Ishikawa (cell line): ENCODE data around the gene PRDM12.

Source experiments
- CEBPB ChIP-seq: IDR thresholded peaks from 2 replicates; pipeline ENCODE4 v1.6.1; 2012
- CREB1 ChIP-seq: IDR thresholded peaks from 2 replicates; pipeline ENCODE4 v1.6.1; 2012; ENCODE audit warnings: low read depth
- EGR1 ChIP-seq: IDR thresholded peaks from 2 replicates; pipeline ENCODE4 v1.6.1; 2012
- EP300 ChIP-seq: IDR thresholded peaks from 2 replicates; pipeline ENCODE4 v1.6.1; 2012; ENCODE audit warnings: borderline replicate concordance
- FOXM1 ChIP-seq: IDR thresholded peaks from 2 replicates; pipeline ENCODE4 v1.6.1; 2012; ENCODE audit warnings: low read depth, borderline replicate concordance
- NFIC ChIP-seq: IDR thresholded peaks from 2 replicates; pipeline ENCODE4 v1.6.1; 2012
- RAD21 ChIP-seq: IDR thresholded peaks from 2 replicates; pipeline ENCODE4 v1.6.1; 2012; ENCODE audit warnings: low read depth
- TAF1 ChIP-seq: IDR thresholded peaks from 2 replicates; pipeline ENCODE4 v1.6.1; 2012; ENCODE audit warnings: low read depth, mild to moderate bottlenecking
- TCF12 ChIP-seq: IDR thresholded peaks from 2 replicates; pipeline ENCODE4 v1.6.1; 2012; ENCODE audit warnings: low read depth
- TEAD4 ChIP-seq: IDR thresholded peaks from 2 replicates; pipeline ENCODE4 v1.6.1; 2012
- YY1 ChIP-seq: IDR thresholded peaks from 2 replicates; pipeline ENCODE4 v1.6.1; 2012; ENCODE audit warnings: low read depth
- ZBTB7A ChIP-seq: IDR thresholded peaks from 2 replicates; pipeline ENCODE4 v1.6.1; 2012; ENCODE audit warnings: low read depth
- TF ChIP-seq, protein P1 (sequence below): IDR thresholded peaks from 2 replicates; pipeline ENCODE4 v1.6.1; 2012
- TF ChIP-seq, protein P2 (sequence below): IDR thresholded peaks from 2 replicates; pipeline ENCODE4 v1.6.1; 2012
- TF ChIP-seq, protein P3 (sequence below): IDR thresholded peaks from 2 replicates; pipeline ENCODE4 v1.6.1; 2012; ENCODE audit warnings: low read depth, mild to moderate bottlenecking

Gene PRDM12

DNA sequence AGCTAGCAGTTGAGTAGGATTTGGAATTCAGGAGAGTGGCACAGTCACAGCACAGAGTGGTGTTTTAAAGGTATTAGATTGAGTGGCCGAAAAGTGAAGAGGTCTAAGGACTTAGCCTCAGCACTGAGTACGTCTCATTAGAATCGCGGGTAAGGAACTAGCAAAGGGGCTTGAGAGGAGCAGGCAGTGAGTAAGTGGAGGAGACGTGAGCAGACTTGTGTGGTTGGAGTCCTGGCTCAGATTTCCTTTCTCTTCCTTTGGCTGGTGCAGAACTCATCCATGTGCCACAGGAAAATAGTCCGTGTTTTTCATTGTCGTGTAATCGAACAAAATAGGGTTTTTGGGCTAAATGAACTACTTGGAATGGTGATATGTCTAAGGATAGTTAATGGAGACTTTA lies 32.6 kb downstream of the PRDM12 start:
- no peak for TF ChIP-seq TEAD4
- no peak for TF ChIP-seq EGR1
- TF ChIP-seq EP300, result no peak
- TF ChIP-seq TCF12, result no peak
- TF ChIP-seq, protein P1, sequence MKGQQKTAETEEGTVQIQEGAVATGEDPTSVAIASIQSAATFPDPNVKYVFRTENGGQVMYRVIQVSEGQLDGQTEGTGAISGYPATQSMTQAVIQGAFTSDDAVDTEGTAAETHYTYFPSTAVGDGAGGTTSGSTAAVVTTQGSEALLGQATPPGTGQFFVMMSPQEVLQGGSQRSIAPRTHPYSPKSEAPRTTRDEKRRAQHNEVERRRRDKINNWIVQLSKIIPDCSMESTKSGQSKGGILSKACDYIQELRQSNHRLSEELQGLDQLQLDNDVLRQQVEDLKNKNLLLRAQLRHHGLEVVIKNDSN, result no peak

DNA sequence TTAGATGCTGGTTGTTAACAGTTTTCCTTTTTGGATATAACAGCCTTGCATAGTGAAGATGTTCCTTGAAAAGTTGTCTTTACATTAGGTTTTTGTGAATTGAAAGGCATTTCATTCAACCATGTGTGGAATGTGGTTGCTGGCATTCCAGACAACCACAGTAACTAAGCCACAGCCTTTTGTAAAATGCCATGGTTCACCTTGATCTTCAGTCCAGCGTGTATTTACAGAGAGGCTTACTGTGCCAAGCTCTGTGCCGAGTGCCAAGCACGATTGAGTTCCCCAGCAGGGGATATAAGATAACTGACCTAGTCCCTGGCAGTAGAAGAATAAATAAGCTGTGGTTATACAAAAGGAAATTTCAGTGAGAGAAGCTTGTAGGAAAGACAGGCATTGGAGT lies 34.1 kb downstream of the PRDM12 start:
- no peak for TF ChIP-seq EP300
- TF ChIP-seq ZBTB7A, result no peak
- TF ChIP-seq FOXM1, result no peak
- TF ChIP-seq TAF1, result no peak
- TF ChIP-seq TEAD4, result peak; percentile 69

DNA sequence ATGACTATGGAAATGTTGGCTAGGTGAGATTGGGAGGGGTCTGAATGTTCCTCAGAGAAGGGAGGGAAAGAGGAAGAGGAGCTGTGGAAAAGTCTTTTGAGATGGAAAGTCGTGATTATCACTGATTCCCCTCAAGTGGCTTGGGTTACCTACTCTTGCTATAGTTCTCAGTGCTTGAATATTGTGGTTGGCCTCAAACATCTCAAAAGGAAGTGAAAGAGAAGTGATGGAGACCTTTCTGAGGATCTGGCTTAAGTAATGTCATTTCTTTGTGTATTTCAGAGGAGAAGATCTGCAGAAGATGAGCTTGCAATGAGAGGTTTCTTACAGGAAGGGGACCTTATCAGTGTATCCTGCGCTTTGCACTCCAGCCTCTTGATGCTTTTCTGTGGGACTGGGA lies 34.7 kb downstream of the PRDM12 start:
- TF ChIP-seq FOXM1, result no peak
- no peak for TF ChIP-seq RAD21
- TF ChIP-seq TCF12, result no peak
- TF ChIP-seq TAF1, result no peak
- TF ChIP-seq CEBPB, result no peak
- TF ChIP-seq, protein P2, sequence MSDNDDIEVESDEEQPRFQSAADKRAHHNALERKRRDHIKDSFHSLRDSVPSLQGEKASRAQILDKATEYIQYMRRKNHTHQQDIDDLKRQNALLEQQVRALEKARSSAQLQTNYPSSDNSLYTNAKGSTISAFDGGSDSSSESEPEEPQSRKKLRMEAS, result no peak
- TF ChIP-seq, protein P3, sequence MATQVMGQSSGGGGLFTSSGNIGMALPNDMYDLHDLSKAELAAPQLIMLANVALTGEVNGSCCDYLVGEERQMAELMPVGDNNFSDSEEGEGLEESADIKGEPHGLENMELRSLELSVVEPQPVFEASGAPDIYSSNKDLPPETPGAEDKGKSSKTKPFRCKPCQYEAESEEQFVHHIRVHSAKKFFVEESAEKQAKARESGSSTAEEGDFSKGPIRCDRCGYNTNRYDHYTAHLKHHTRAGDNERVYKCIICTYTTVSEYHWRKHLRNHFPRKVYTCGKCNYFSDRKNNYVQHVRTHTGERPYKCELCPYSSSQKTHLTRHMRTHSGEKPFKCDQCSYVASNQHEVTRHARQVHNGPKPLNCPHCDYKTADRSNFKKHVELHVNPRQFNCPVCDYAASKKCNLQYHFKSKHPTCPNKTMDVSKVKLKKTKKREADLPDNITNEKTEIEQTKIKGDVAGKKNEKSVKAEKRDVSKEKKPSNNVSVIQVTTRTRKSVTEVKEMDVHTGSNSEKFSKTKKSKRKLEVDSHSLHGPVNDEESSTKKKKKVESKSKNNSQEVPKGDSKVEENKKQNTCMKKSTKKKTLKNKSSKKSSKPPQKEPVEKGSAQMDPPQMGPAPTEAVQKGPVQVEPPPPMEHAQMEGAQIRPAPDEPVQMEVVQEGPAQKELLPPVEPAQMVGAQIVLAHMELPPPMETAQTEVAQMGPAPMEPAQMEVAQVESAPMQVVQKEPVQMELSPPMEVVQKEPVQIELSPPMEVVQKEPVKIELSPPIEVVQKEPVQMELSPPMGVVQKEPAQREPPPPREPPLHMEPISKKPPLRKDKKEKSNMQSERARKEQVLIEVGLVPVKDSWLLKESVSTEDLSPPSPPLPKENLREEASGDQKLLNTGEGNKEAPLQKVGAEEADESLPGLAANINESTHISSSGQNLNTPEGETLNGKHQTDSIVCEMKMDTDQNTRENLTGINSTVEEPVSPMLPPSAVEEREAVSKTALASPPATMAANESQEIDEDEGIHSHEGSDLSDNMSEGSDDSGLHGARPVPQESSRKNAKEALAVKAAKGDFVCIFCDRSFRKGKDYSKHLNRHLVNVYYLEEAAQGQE, result no peak
- TF ChIP-seq EGR1, result no peak
- TF ChIP-seq, protein P1, result no peak
- no peak for TF ChIP-seq ZBTB7A
- TF ChIP-seq EP300, result no peak
- no peak for TF ChIP-seq YY1
- no peak for TF ChIP-seq TEAD4

DNA sequence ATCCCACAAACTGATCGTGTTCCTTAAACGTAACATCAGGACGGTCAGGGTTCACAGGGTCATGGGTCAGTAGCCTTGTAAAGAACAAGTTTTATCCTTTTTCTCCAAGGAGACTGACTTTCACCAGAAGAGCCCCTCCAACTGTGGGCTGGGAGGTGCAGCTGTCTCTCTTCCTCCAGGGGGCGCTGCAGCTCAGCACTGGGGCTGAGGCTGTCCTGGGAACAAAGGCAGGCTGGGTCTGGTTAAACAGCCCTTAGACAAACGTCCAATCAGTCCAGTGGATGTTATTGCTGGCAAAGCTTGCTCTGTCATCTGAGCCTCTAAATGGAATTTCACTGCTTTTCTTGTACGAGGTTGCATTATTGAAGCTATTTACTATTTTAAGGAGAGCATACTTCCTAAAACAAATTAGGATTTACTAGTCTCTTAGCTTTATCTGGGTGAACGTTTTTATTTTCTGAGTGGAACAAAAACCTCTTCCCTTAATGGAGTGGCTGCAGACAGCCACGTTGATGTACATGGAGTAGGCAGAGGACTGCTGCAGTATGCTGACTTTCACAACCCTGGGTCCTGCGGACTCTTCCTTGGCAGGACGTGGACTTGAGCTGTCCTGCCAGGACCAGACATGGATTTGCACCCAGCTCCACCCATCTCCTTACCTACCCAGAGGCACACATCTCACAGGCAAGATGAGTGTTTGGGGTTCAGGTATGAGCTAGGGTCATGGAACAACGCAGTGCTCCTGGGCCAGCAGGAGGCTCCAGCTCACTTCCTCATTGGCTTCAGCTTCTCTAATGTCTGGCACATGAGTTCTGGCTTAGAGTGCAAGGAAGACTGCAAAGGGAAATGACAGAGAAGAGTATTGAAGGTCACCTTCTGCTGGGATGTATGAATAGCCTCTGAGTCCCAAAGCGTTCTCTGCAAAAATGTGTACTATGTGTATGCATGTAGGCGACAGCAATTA lies 36.9 kb downstream of the PRDM12 start:
- TF ChIP-seq TAF1 (no peak), RAD21 (peak; percentile 68), YY1 (no peak), FOXM1 (no peak), NFIC (no peak), EP300 (no peak), TCF12 (no peak), CEBPB (no peak), ZBTB7A (no peak), EGR1 (no peak), CREB1 (no peak)
- TF ChIP-seq, protein P1, result no peak
- TF ChIP-seq, protein P2, result peak; percentile 13; the same call in 1 of the 2 replicates
- TF ChIP-seq, protein P3, result no peak

DNA sequence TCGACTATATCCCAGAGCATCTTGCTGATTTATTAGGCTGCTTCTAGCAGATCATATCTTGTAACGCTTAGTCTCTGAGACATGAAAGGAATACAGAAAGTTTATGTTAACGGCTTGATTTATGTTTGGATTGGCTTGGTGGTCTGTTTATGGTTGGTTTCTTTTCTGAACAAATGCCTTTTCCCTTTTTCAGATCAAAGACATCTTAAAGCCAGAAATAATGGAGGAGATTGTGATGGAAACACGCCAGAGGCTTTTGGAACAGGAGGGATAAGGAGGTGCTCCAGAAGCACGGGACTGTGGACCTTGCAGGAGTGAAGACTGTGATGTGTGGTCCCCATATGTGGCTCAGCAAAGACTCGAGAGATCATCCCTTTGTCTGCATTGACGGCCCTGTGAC lies 39.1 kb downstream of the PRDM12 start:
- TF ChIP-seq, protein P2, result no peak
- TF ChIP-seq FOXM1 (no peak), RAD21 (no peak), EGR1 (no peak), CEBPB (no peak), EP300 (no peak), YY1 (no peak), NFIC (no peak)
- TF ChIP-seq, protein P3, result no peak
